K562 (cell line): ENCODE results near the gene FAM171A1. TPM values are rescaled to one million over a fixed set of nuclear protein-coding genes. Genes with fewer than 3 reads are reported as not detected.

Source experiments
- ATAC-seq: fragments of 200-7000 bp; cut with Tn5 transposase; 3 replicates; pipeline ENCODE4 v1.9.1; 2020; ENCODE audit warnings: moderate library complexity
- BruUV-seq: library from RNA; stranded (reverse); fragments of 400-500 nt; replicated peaks from 2 replicates; lab custom pipeline; 2021; lab: Mats Ljungman, UMichigan
- CTCF ChIA-PET: fragments of 300-600 bp; formaldehyde crosslinking; extraction: SDS; loops from one replicate; lab custom pipeline; 2021; ENCODE audit warnings: low intra/inter-chr PET ratio; lab: Yijun Ruan, JAX
- POLR2A ChIA-PET: fragments of 300-600, 350-650 bp; sonication (Branson Sonifier 250); formaldehyde crosslinking; extraction: SDS; loops from one replicate; lab custom pipeline; 2021; ENCODE audit warnings: antibody characterized with exemption, inconsistent platforms; lab: Yijun Ruan, JAX
- DNase-seq, 4 experiments: peaks; one replicate each; pipeline versions ENCODE4 v3.0.0 to v3.0.0-alpha.2; 2011 to 2018; ENCODE audit warnings: low spot score in 3 of 4, mixed read lengths in 3 of 4; ENCODE audit errors: extremely low read depth in 1 of 4
- FAIRE-seq: peaks from 2 replicates; lab custom pipeline; 2011; peaks lifted over from hg19 to GRCh38; lab: Jason Lieb, UNC
- H2AFZ ChIP-seq: 2 replicates; pipeline ENCODE4 v1.6.0; 2011; ENCODE audit warnings: low read depth, low read length, control low read depth, inconsistent platforms
- H3K27ac ChIP-seq: fragments of 200-600 bp; 3 replicates; pipeline ENCODE4 v1.8.0; 2011; ENCODE audit warnings: low read depth, mild to moderate bottlenecking, control low read depth, inconsistent platforms, low read length, moderate library complexity, mixed read lengths; ENCODE audit errors: extremely low read depth
- H3K27me3 ChIP-seq, 2 experiments: fragments of 300-600 bp in 1 of 2; 2 replicates in 1 of 2; 3 replicates in 1 of 2; pipeline versions ENCODE4 v1.6.0 to v1.8.0; 2011; ENCODE audit warnings: inconsistent platforms in 2 of 2, low read length in 2 of 2, mild to moderate bottlenecking in 1 of 2, mixed read lengths in 1 of 2, moderate library complexity in 1 of 2; ENCODE audit not compliant: control insufficient read depth in 2 of 2, insufficient read depth in 2 of 2
- H3K36me3 ChIP-seq: fragments of 300-600 bp; 3 replicates; pipeline ENCODE4 v1.8.0; 2011; ENCODE audit warnings: mild to moderate bottlenecking, low read length, inconsistent platforms; ENCODE audit not compliant: control insufficient read depth, insufficient read depth
- H3K4me1 ChIP-seq, 2 experiments: fragments of 200-600 bp in 1 of 2; replicated peaks in 1 of 2; 2 replicates in 1 of 2; 3 replicates in 1 of 2; pipeline versions ENCODE4 v1.5.1 to v1.8.0; 2011; ENCODE audit warnings: inconsistent platforms in 2 of 2, low read length in 2 of 2, mild to moderate bottlenecking in 1 of 2, mixed read lengths in 1 of 2, moderate library complexity in 1 of 2; ENCODE audit not compliant: control insufficient read depth in 2 of 2, insufficient read depth in 2 of 2
- H3K4me2 ChIP-seq: 2 replicates; pipeline ENCODE4 v1.6.1; 2011; ENCODE audit warnings: low read length, control low read depth, inconsistent platforms, mixed read lengths; ENCODE audit not compliant: insufficient read depth
- H3K4me3 ChIP-seq: fragments of 200-600 bp; sonication (generic), shearing (Covaris generic); 2 replicates; pipeline ENCODE4 v1.5.1; 2016; ENCODE audit warnings: control low read depth, inconsistent platforms
- H3K79me2 ChIP-seq: fragments of 200-600 bp; 3 replicates; pipeline ENCODE4 v1.8.0; 2011; ENCODE audit warnings: low read length, inconsistent platforms; ENCODE audit not compliant: control insufficient read depth, insufficient read depth
- H3K9ac ChIP-seq, 2 experiments: 2 replicates each; pipeline versions ENCODE4 v1.6.0 to v1.6.1; 2011; ENCODE audit warnings: low read depth in 2 of 2, low read length in 2 of 2, control low read depth in 1 of 2, inconsistent platforms in 1 of 2, mild to moderate bottlenecking in 1 of 2, mixed read lengths in 1 of 2; ENCODE audit not compliant: insufficient read depth in 1 of 2
- H3K9me1 ChIP-seq: one replicate; pipeline ENCODE4 v1.6.0; 2011; ENCODE audit warnings: inconsistent platforms, mild to moderate bottlenecking, low read length, moderate library complexity; ENCODE audit not compliant: control insufficient read depth, insufficient read depth
- H3K9me3 ChIP-seq: replicated peaks from 2 replicates; pipeline ENCODE4 v1.5.1; 2011; ENCODE audit warnings: low read depth, low read length, inconsistent platforms; ENCODE audit not compliant: control insufficient read depth, insufficient read depth
- H4K20me1 ChIP-seq: replicated peaks from 2 replicates; pipeline ENCODE4 v1.6.1; 2011; ENCODE audit warnings: low read length, inconsistent platforms, mixed read lengths; ENCODE audit not compliant: control insufficient read depth, insufficient read depth
- ARID2 ChIP-seq: fragments of 450-650 bp; IDR thresholded peaks from 2 replicates; pipeline ENCODE4 v1.6.1; 2017; ENCODE audit warnings: antibody characterized with exemption, mild to moderate bottlenecking
- BRF1 ChIP-seq: IDR thresholded peaks from 3 replicates; pipeline ENCODE4 v1.6.1; 2011; ENCODE audit warnings: borderline replicate concordance, mild to moderate bottlenecking; ENCODE audit not compliant: insufficient read length; ENCODE audit errors: extremely low read depth
- CHD4 ChIP-seq: fragments of 200-600 bp; sonication (generic); IDR thresholded peaks from 3 replicates; pipeline ENCODE4 v1.6.1; 2012; ENCODE audit warnings: low read depth, mild to moderate bottlenecking, mixed read lengths, low read length, inconsistent platforms; ENCODE audit not compliant: insufficient read depth, insufficient replicate concordance, poor library complexity, severe bottlenecking
- GABPB1 ChIP-seq: sonication (generic); formaldehyde crosslinking; IDR thresholded peaks from 2 replicates; pipeline ENCODE4 v1.8.0; 2022; ENCODE audit warnings: mild to moderate bottlenecking, missing genetic modification reagents
- GATA2 ChIP-seq: sonication (generic); formaldehyde crosslinking; IDR thresholded peaks from 2 replicates; pipeline ENCODE4 v1.4.0; 2020; ENCODE audit warnings: mild to moderate bottlenecking, missing genetic modification reagents
- GTF2B ChIP-seq: IDR thresholded peaks from 2 replicates; pipeline ENCODE4 v1.6.1; 2011; ENCODE audit not compliant: insufficient read length; ENCODE audit errors: extremely low read depth
- HDAC3 ChIP-seq: fragments of 450-650 bp; IDR thresholded peaks from 2 replicates; pipeline ENCODE4 v1.6.1; 2018; ENCODE audit warnings: borderline replicate concordance, mild to moderate bottlenecking, moderate library complexity; ENCODE audit not compliant: partially characterized antibody
- MAFK ChIP-seq: IDR thresholded peaks from 2 replicates; pipeline ENCODE4 v1.6.1; 2011; ENCODE audit warnings: low read length, improper control_type of control experiment
- NFRKB ChIP-seq: fragments of 450-650 bp; IDR thresholded peaks from 2 replicates; pipeline ENCODE4 v1.6.1; 2016; ENCODE audit warnings: low read depth
- NR3C1 ChIP-seq: sonication (generic); formaldehyde crosslinking; IDR thresholded peaks from 2 replicates; pipeline ENCODE4 v1.8.1; 2022; ENCODE audit warnings: missing genetic modification reagents
- RBFOX2 ChIP-seq: fragments of 200-400 bp; formaldehyde crosslinking; IDR thresholded peaks from 2 replicates; pipeline ENCODE4 v1.6.1; 2017; ENCODE audit warnings: low read depth, mild to moderate bottlenecking, low read length, moderate library complexity
- SAFB ChIP-seq: fragments of 200-400 bp; formaldehyde crosslinking; IDR thresholded peaks from 2 replicates; pipeline ENCODE4 v1.6.1; 2017; ENCODE audit warnings: low read depth, low read length, borderline replicate concordance
- SLC30A9 ChIP-seq: fragments of 250-450 bp; sonication (Bioruptor Pico); IDR thresholded peaks from 2 replicates; pipeline ENCODE4 v1.8.0; 2022; ENCODE audit warnings: mild to moderate bottlenecking, moderate library complexity
- ZBTB1 ChIP-seq: sonication (generic); formaldehyde crosslinking; IDR thresholded peaks from 2 replicates; pipeline ENCODE4 v1.8.1; 2023; ENCODE audit warnings: missing genetic modification reagents, low read depth, mild to moderate bottlenecking, borderline replicate concordance
- ZNF431 ChIP-seq: sonication (generic); formaldehyde crosslinking; IDR thresholded peaks from 2 replicates; pipeline ENCODE4 v1.8.0; 2022; ENCODE audit warnings: mild to moderate bottlenecking, missing genetic modification reagents
- WGBS: fragments of 100-300 bp; shearing (Covaris generic); methylation state at CpG from one replicate; pipeline ENCODE4 v1.1.6; 2016; ENCODE audit warnings: low coverage, mixed read lengths; ENCODE audit not compliant: insufficient coverage; ENCODE audit errors: missing lambda C conversion rate; 5-methylcytosine and 5-hydroxymethylcytosine counted together
- in situ Hi-C: fragments of 300-500 bp; cut with MboI; formaldehyde crosslinking; loops from 4 replicates; pipeline ENCODE4 v1.15.0; 2018; ENCODE audit warnings: inconsistent platforms, mixed read lengths
- intact Hi-C: fragments of 100-400 bp; cut with micrococcal nuclease; formaldehyde crosslinking; loops from 2 replicates; pipeline ENCODE4 v1.14.2; 2022
- polyA plus RNA-seq, 8 experiments: library from polyadenylated mRNA; depleted of rRNA in 4 of 8; stranded (reverse) in 5 of 8; unstranded in 3 of 8; fragments of >200 nt; fragmentation: Nextera tagmentation in 2 of 8; fragmentation: Illumina TruSeq in 1 of 8; extraction: Ambion mirVana in 2 of 8; extraction: Trizol in 1 of 8; gene quantifications; 2 replicates each; pipeline versions ENCODE4 v1.2.1 to v1.2.3, GENCODE V29; 2011 to 2014; ENCODE audit warnings: inconsistent platforms in 1 of 8, missing spikeins in 1 of 8
- total RNA-seq, 7 experiments: library from RNA; depleted of rRNA in 6 of 7; stranded (reverse); fragments of >200 nt in 6 of 7; fragmentation: Illumina TruSeq in 2 of 7; extraction: Trizol in 2 of 7; gene quantifications; 2 replicates each; pipeline versions ENCODE4 v1.2.1 to v1.2.3, GENCODE V29; 2011 to 2021; ENCODE audit warnings: low replicate concordance in 1 of 7
- TF ChIP-seq, protein P1 (sequence below): fragments of 450-650 bp; IDR thresholded peaks from 2 replicates; pipeline ENCODE4 v1.6.1; 2016; ENCODE audit warnings: low read depth, mild to moderate bottlenecking, moderate library complexity
- TF ChIP-seq, protein P2 (sequence below): fragments of 450-650 bp; formaldehyde crosslinking; IDR thresholded peaks from 2 replicates; pipeline ENCODE4 v1.4.0; 2022; ENCODE audit warnings: missing genetic modification characterization
- TF ChIP-seq, protein P3 (sequence below): sonication (generic); formaldehyde crosslinking; IDR thresholded peaks from 2 replicates; pipeline ENCODE4 v1.8.1; 2023; ENCODE audit warnings: mild to moderate bottlenecking, missing genetic modification reagents
- TF ChIP-seq, protein P4 (sequence below): sonication (generic); formaldehyde crosslinking; IDR thresholded peaks from 2 replicates; pipeline ENCODE4 v1.8.0; 2022; ENCODE audit warnings: missing genetic modification reagents, mild to moderate bottlenecking, borderline replicate concordance

The FAM171A1 gene
- total and polyA plus RNA-seq, 9 of the 15 experiments (the other 6 are each of a cell fraction or from before 2014, with no cell fraction given), result 0.51 to 8.2 (median 4.8) TPM

- BruUV-seq, result no TSS peak
- Histone ChIP-seq H3K4me1 (no peaks in the 10 kb centered on the region), H3K36me3 (no peaks in the 10 kb centered on the region), H3K9me3 (no peaks in the 10 kb centered on the region), H3K4me2 (no peak overlapping the region), H2AFZ (no peak overlapping the region), H3K79me2 (no peaks in the 10 kb centered on the region), H3K9me1 (no peaks in the 10 kb centered on the region), H3K27ac (no peak overlapping the region), H4K20me1 (peaks cover 4% of the 10 kb centered on the region; the same call in 1 of the 2 replicates), H3K4me3 (no peak overlapping the region), H3K9ac (no peak overlapping the region), H3K27me3 (peaks cover 0 to 19% of the 10 kb centered on the region in 2 experiments; a peak in 1 of 5 replicates)
- TF ChIP-seq MAFK, result no peak
- no peak for TF ChIP-seq ZNF431 (CRISPR knock-in tag)
- no peak for TF ChIP-seq CHD4
- TF ChIP-seq HDAC3, result no peak
- no peak for TF ChIP-seq BRF1
- TF ChIP-seq, protein P1, sequence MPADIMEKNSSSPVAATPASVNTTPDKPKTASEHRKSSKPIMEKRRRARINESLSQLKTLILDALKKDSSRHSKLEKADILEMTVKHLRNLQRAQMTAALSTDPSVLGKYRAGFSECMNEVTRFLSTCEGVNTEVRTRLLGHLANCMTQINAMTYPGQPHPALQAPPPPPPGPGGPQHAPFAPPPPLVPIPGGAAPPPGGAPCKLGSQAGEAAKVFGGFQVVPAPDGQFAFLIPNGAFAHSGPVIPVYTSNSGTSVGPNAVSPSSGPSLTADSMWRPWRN, result no peak
- no peak for TF ChIP-seq GTF2B
- TF ChIP-seq SAFB, result no peak
- no peak for TF ChIP-seq GATA2 (CRISPR knock-in tag)
- TF ChIP-seq, protein P2, sequence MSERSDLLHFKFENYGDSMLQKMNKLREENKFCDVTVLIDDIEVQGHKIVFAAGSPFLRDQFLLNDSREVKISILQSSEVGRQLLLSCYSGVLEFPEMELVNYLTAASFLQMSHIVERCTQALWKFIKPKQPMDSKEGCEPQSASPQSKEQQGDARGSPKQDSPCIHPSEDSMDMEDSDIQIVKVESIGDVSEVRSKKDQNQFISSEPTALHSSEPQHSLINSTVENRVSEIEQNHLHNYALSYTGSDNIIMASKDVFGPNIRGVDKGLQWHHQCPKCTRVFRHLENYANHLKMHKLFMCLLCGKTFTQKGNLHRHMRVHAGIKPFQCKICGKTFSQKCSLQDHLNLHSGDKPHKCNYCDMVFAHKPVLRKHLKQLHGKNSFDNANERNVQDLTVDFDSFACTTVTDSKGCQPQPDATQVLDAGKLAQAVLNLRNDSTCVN, result no peak
- TF ChIP-seq, protein P3, sequence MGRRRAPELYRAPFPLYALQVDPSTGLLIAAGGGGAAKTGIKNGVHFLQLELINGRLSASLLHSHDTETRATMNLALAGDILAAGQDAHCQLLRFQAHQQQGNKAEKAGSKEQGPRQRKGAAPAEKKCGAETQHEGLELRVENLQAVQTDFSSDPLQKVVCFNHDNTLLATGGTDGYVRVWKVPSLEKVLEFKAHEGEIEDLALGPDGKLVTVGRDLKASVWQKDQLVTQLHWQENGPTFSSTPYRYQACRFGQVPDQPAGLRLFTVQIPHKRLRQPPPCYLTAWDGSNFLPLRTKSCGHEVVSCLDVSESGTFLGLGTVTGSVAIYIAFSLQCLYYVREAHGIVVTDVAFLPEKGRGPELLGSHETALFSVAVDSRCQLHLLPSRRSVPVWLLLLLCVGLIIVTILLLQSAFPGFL (CRISPR knock-in tag), result no peak
- no peak for TF ChIP-seq RBFOX2
- no peak for TF ChIP-seq ARID2
- TF ChIP-seq ZBTB1 (CRISPR knock-in tag), result no peak
- TF ChIP-seq GABPB1 (CRISPR knock-in tag), result no peak
- TF ChIP-seq, protein P4, sequence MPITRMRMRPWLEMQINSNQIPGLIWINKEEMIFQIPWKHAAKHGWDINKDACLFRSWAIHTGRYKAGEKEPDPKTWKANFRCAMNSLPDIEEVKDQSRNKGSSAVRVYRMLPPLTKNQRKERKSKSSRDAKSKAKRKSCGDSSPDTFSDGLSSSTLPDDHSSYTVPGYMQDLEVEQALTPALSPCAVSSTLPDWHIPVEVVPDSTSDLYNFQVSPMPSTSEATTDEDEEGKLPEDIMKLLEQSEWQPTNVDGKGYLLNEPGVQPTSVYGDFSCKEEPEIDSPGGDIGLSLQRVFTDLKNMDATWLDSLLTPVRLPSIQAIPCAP (CRISPR knock-in tag), result no peak
- no peak for TF ChIP-seq NFRKB
- no peak for TF ChIP-seq NR3C1
- no peak for TF ChIP-seq SLC30A9
- intact Hi-C loops, result no loop called here
- DNase-seq, result no peak
- no peak for ATAC-seq
- POLR2A ChIA-PET, result no interaction called here
- CTCF ChIA-PET, result no interaction called here
- in situ Hi-C loops, result no loop called here
- FAIRE-seq, result no peak
- 3% methylated on average over 4 of the region's 4 CpGs for WGBS
These were observed 91.9 kb downstream of the FAM171A1 start for GRCh38 chr10:15279236-15279635.
